IMR-90 (cell line): Measurements from ENCODE around the gene CIROP. TPM values are rescaled to one million over a fixed set of nuclear protein-coding genes. Genes with fewer than 3 reads are reported as not detected.

Experiments
- ATAC-seq: fragments of 200-7000 bp; cut with Tn5 transposase; 2 replicates; pipeline ENCODE4 v1.9.1; 2020; ENCODE audit warnings: low read depth, mild to moderate bottlenecking, moderate library complexity
- BruUV-seq: library from RNA; stranded (reverse); fragments of 400-500 nt; replicated peaks from 2 replicates; lab custom pipeline; 2021; lab: Mats Ljungman, UMichigan
- CTCF ChIA-PET: fragments of 300-600 bp; formaldehyde crosslinking; extraction: SDS; loops from one replicate; lab custom pipeline; 2021; ENCODE audit warnings: antibody characterized with exemption; lab: Yijun Ruan, JAX
- POLR2A ChIA-PET: fragments of 300-600 bp; sonication (Branson Sonifier 250); formaldehyde crosslinking; loops from one replicate; lab custom pipeline; 2022; ENCODE audit warnings: antibody characterized with exemption; ENCODE audit not compliant: unreplicated experiment; lab: Charles Lee
- DNase-seq: peaks from one replicate; pipeline ENCODE4 v3.0.0; 2013
- H2AFZ ChIP-seq: replicated peaks from 2 replicates; pipeline ENCODE3; 2013; ENCODE audit warnings: low read length, mild to moderate bottlenecking; ENCODE audit not compliant: poor library complexity
- H2AK5ac ChIP-seq: 2 replicates; pipeline ENCODE4 v1.6.1; 2013; ENCODE audit warnings: low read depth, low read length, inconsistent platforms
- H2AK9ac ChIP-seq: replicated peaks from 2 replicates; pipeline ENCODE3; 2013; ENCODE audit warnings: mild to moderate bottlenecking, low read depth, low read length, moderate library complexity; ENCODE audit not compliant: poor library complexity
- H2BK120ac ChIP-seq: 2 replicates; pipeline ENCODE4 v1.6.1; 2013; ENCODE audit warnings: low read depth, low read length, inconsistent platforms
- H2BK15ac ChIP-seq: 3 replicates; pipeline ENCODE4 v1.6.1; 2013; ENCODE audit warnings: low read depth, low read length, inconsistent platforms
- H2BK20ac ChIP-seq: 2 replicates; pipeline ENCODE4 v1.6.1; 2013; ENCODE audit warnings: low read depth, mild to moderate bottlenecking, inconsistent platforms, low read length, moderate library complexity
- H2BK5ac ChIP-seq: 2 replicates; pipeline ENCODE4 v1.6.1; 2013; ENCODE audit warnings: mild to moderate bottlenecking, low read depth, low read length, inconsistent platforms; ENCODE audit not compliant: poor library complexity, severe bottlenecking
- H3K14ac ChIP-seq: replicated peaks from 2 replicates; pipeline ENCODE4 v1.6.1; 2013; ENCODE audit warnings: low read depth, low read length, inconsistent platforms
- H3K18ac ChIP-seq: 2 replicates; pipeline ENCODE4 v1.6.1; 2013; ENCODE audit warnings: low read depth, low read length, control low read depth
- H3K23ac ChIP-seq: 2 replicates; pipeline ENCODE4 v1.6.1; 2013; ENCODE audit warnings: low read depth, low read length, inconsistent platforms
- H3K27ac ChIP-seq: 2 replicates; pipeline ENCODE4 v1.5.1; 2013; ENCODE audit warnings: mild to moderate bottlenecking, control low read depth, low read length; ENCODE audit not compliant: insufficient read depth
- H3K27me3 ChIP-seq: 2 replicates; pipeline ENCODE4 v1.6.1; 2013; ENCODE audit warnings: low read length; ENCODE audit not compliant: control insufficient read depth, insufficient read depth
- H3K36me3 ChIP-seq: 2 replicates; pipeline ENCODE4 v1.6.1; 2013; ENCODE audit warnings: low read length, mixed read lengths; ENCODE audit not compliant: control insufficient read depth, insufficient read depth
- H3K4ac ChIP-seq: 2 replicates; pipeline ENCODE4 v1.6.1; 2013; ENCODE audit warnings: low read depth, low read length, inconsistent platforms
- H3K4me1 ChIP-seq: 2 replicates; pipeline ENCODE4 v1.6.1; 2013; ENCODE audit warnings: low read length, mixed read lengths; ENCODE audit not compliant: control insufficient read depth, insufficient read depth
- H3K4me2 ChIP-seq: 2 replicates; pipeline ENCODE4 v1.6.1; 2013; ENCODE audit warnings: low read depth, mild to moderate bottlenecking, control low read depth, low read length, moderate library complexity
- H3K4me3 ChIP-seq: 2 replicates; pipeline ENCODE4 v1.5.1; 2013; ENCODE audit warnings: low read depth, mild to moderate bottlenecking, control low read depth, low read length, moderate library complexity; ENCODE audit not compliant: insufficient read depth
- H3K56ac ChIP-seq: 2 replicates; pipeline ENCODE4 v1.6.1; 2013; ENCODE audit warnings: low read length, inconsistent platforms; ENCODE audit not compliant: insufficient read depth; ENCODE audit errors: extremely low read depth
- H3K79me1 ChIP-seq, 2 experiments: 2 replicates each; pipeline ENCODE4 v1.6.1; 2013; ENCODE audit warnings: low read length in 2 of 2, inconsistent platforms in 1 of 2, low read depth in 1 of 2
- H3K9ac ChIP-seq: 2 replicates; pipeline ENCODE4 v1.6.1; 2013; ENCODE audit warnings: low read depth, low read length, control low read depth
- H3K9me1 ChIP-seq: 2 replicates; pipeline ENCODE4 v1.6.1; 2013; ENCODE audit warnings: low read length, inconsistent platforms; ENCODE audit not compliant: insufficient read depth
- H3K9me3 ChIP-seq: 2 replicates; pipeline ENCODE4 v1.6.1; 2013; ENCODE audit warnings: low read length; ENCODE audit not compliant: control insufficient read depth, insufficient read depth
- H4K20me1 ChIP-seq: 2 replicates; pipeline ENCODE4 v1.6.1; 2013; ENCODE audit warnings: low read length, inconsistent platforms; ENCODE audit not compliant: insufficient read depth
- H4K5ac ChIP-seq: 2 replicates; pipeline ENCODE4 v1.6.1; 2013; ENCODE audit warnings: mild to moderate bottlenecking, low read depth, low read length, control low read depth
- H4K8ac ChIP-seq, 2 experiments: 2 replicates each; pipeline ENCODE4 v1.6.1; 2013; ENCODE audit warnings: low read depth in 2 of 2, low read length in 2 of 2, control low read depth in 1 of 2, inconsistent platforms in 1 of 2
- H4K91ac ChIP-seq: 2 replicates; pipeline ENCODE4 v1.6.1; 2013; ENCODE audit warnings: low read depth, low read length, inconsistent platforms; ENCODE audit not compliant: insufficient read depth
- BHLHE40 ChIP-seq: fragments of 150-350 bp; IDR thresholded peaks from 2 replicates; pipeline ENCODE4 v1.6.1; 2016; ENCODE audit warnings: mild to moderate bottlenecking, low read depth, low read length
- CEBPB ChIP-seq: IDR thresholded peaks from 2 replicates; pipeline ENCODE4 v1.6.1; 2012; ENCODE audit warnings: low read depth, low read length, improper control_type of control experiment
- NFE2L2 ChIP-seq: fragments of 150-350 bp; IDR thresholded peaks from 2 replicates; pipeline ENCODE4 v1.6.1; 2016; ENCODE audit warnings: low read depth, mild to moderate bottlenecking, low read length
- POLR2A ChIP-seq: IDR thresholded peaks from 2 replicates; pipeline ENCODE4 v1.6.1; 2012; ENCODE audit warnings: mild to moderate bottlenecking, low read depth, low read length
- RCOR1 ChIP-seq: IDR thresholded peaks from 2 replicates; pipeline ENCODE4 v1.6.1; 2012; ENCODE audit warnings: mild to moderate bottlenecking, low read length, improper control_type of control experiment; ENCODE audit not compliant: insufficient replicate concordance
- RFX5 ChIP-seq: IDR thresholded peaks from 2 replicates; pipeline ENCODE4 v1.8.0; 2012; ENCODE audit warnings: low read depth, mild to moderate bottlenecking, low read length, moderate library complexity
- WGBS, 2 experiments: methylation state at CpG; one replicate each; pipeline versions ENCODE4 v1.1.5 to v1.1.7; 2013; ENCODE audit warnings: missing lambda C conversion rate in 2 of 2; ENCODE audit not compliant: insufficient read length in 1 of 2; ENCODE audit errors: extremely low coverage in 2 of 2; 5-methylcytosine and 5-hydroxymethylcytosine counted together
- dilution Hi-C: fragments of 300-500 bp; cut with HindIII; formaldehyde crosslinking; loops from one replicate; pipeline ENCODE4 v1.14.3; 2018; ENCODE audit warnings: low sequenced_read_pairs; ENCODE audit not compliant: unreplicated experiment
- in situ Hi-C: fragments of 300-500 bp; cut with MboI; formaldehyde crosslinking; loops from 3 replicates; pipeline ENCODE4 v1.14.3; 2019; ENCODE audit warnings: low sequenced_read_pairs, inconsistent platforms, mixed read lengths
- intact Hi-C: fragments of 100-400 bp; cut with micrococcal nuclease; formaldehyde crosslinking; loops from 2 replicates; pipeline ENCODE4 v1.10.0; 2022
- polyA plus RNA-seq, 3 experiments: library from polyadenylated mRNA; depleted of rRNA; stranded (reverse); fragments of >200 nt; gene quantifications; 2 replicates each; pipeline ENCODE4 v1.2.3, GENCODE V29; 2012; ENCODE audit warnings: low replicate concordance in 1 of 3
- total RNA-seq: library from RNA; depleted of rRNA; stranded (reverse); fragments of >200 nt; gene quantifications from 2 replicates; pipeline ENCODE4 v1.2.3, GENCODE V29; 2012
- TF ChIP-seq, protein P1 (sequence below): fragments of 150-350 bp; IDR thresholded peaks from 2 replicates; pipeline ENCODE4 v1.6.1; 2016; ENCODE audit warnings: low read depth, mild to moderate bottlenecking, low read length, moderate library complexity, borderline replicate concordance
- TF ChIP-seq, protein P2 (sequence below): fragments of 150-350 bp; IDR thresholded peaks from 2 replicates; pipeline ENCODE4 v1.6.1; 2017; ENCODE audit warnings: mild to moderate bottlenecking, antibody characterized with exemption, low read length, low read depth

The CIROP gene
- total and polyA plus RNA-seq, 2 of the 4 experiments (the other 2 are of a cell fraction): 0.31 to 0.36 TPM

DNA sequence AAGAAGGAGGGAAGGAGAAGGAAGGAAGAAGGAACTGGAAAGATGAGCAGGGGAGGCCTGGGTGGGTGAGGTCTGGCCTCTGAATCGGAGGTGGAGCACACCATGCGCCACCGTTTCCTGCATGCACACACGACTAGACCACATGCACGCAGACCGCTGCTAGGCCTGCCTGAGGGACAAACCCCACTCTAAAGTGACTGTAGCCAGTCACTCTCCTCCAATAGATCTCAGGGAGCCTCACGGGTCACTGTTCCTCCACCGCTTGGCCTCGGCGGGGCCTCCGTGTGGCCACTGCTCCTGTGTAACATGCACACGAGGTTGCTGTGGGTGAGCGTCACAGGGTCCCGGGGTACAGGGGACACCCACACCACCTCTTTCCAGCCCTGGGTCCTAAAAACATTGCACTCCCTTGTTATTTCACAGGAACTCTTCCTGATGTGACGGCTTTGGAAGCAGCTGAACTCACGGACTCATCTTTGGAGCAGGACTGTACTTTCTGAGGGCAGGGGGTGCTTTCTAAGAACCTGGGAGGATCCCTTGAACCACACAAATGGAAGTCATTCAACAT is 31.9 kb upstream of the CIROP start:
- Histone ChIP-seq H2BK15ac (no peak overlapping the region), H3K79me1 (no peaks in the 10 kb centered on the region), H3K14ac (no peak overlapping the region), H3K56ac (no peak overlapping the region), H3K18ac (no peak overlapping the region), H2BK120ac (no peak overlapping the region), H2AK9ac (peak overlapping the region; percentile 31), H3K9me1 (no peaks in the 10 kb centered on the region), H2AFZ (no peak overlapping the region), H3K9me3 (no peaks in the 10 kb centered on the region), H4K20me1 (no peaks in the 10 kb centered on the region), H2BK20ac (no peak overlapping the region), H3K23ac (no peak overlapping the region; the same call in 1 of the 2 replicates), H4K91ac (no peak overlapping the region), H2BK5ac (no peak overlapping the region), H4K8ac (no peak overlapping the region), H3K4me3 (no peak overlapping the region), H3K9ac (no peak overlapping the region), H4K5ac (no peak overlapping the region), H3K4me2 (no peak overlapping the region), H3K4ac (no peak overlapping the region), H3K36me3 (no peaks in the 10 kb centered on the region), H3K27ac (no peak overlapping the region), H2AK5ac (no peak overlapping the region), H3K27me3 (peaks cover 34% of the 10 kb centered on the region), H3K4me1 (no peaks in the 10 kb centered on the region)
- CTCF ChIA-PET: interaction anchor here (0.8 kb wide), 1 partner anchor 32 kb away, joined by 3 read pairs; no protein-coding TSS in a partner anchor
- intact Hi-C loops: no loop called here
- no peak for ATAC-seq
- WGBS, 2 experiments: 91% methylated on average over 10 of the region's 16 CpGs; no CpG with 5 or more reads in 1 of the 2 experiments
- in situ Hi-C loops: no loop called here
- no TSS peak for BruUV-seq
- dilution Hi-C loops: no loop called here
- POLR2A ChIA-PET: no interaction called here
- TF ChIP-seq, protein P1, sequence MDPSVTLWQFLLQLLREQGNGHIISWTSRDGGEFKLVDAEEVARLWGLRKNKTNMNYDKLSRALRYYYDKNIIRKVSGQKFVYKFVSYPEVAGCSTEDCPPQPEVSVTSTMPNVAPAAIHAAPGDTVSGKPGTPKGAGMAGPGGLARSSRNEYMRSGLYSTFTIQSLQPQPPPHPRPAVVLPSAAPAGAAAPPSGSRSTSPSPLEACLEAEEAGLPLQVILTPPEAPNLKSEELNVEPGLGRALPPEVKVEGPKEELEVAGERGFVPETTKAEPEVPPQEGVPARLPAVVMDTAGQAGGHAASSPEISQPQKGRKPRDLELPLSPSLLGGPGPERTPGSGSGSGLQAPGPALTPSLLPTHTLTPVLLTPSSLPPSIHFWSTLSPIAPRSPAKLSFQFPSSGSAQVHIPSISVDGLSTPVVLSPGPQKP: no peak
- TF ChIP-seq, protein P2, sequence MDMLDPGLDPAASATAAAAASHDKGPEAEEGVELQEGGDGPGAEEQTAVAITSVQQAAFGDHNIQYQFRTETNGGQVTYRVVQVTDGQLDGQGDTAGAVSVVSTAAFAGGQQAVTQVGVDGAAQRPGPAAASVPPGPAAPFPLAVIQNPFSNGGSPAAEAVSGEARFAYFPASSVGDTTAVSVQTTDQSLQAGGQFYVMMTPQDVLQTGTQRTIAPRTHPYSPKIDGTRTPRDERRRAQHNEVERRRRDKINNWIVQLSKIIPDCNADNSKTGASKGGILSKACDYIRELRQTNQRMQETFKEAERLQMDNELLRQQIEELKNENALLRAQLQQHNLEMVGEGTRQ: no peak
- TF ChIP-seq RFX5 (no peak), RCOR1 (no peak), BHLHE40 (no peak), NFE2L2 (no peak), CEBPB (no peak), POLR2A (no peak)
- no peak for DNase-seq
